GM18868 (cell line): Measurements from ENCODE around the gene PHF14.
A peak's percentile ranks its signal among the peaks of the same experiment; 100 is the strongest.

Experiments
- ATAC-seq: cut with Tn5 transposase; IDR thresholded peaks from one replicate; pipeline ENCODE4 v1.9.1; 2021; ENCODE audit warnings: mild to moderate bottlenecking, moderate library complexity; ENCODE audit not compliant: unreplicated experiment

PHF14 gene

DNA sequence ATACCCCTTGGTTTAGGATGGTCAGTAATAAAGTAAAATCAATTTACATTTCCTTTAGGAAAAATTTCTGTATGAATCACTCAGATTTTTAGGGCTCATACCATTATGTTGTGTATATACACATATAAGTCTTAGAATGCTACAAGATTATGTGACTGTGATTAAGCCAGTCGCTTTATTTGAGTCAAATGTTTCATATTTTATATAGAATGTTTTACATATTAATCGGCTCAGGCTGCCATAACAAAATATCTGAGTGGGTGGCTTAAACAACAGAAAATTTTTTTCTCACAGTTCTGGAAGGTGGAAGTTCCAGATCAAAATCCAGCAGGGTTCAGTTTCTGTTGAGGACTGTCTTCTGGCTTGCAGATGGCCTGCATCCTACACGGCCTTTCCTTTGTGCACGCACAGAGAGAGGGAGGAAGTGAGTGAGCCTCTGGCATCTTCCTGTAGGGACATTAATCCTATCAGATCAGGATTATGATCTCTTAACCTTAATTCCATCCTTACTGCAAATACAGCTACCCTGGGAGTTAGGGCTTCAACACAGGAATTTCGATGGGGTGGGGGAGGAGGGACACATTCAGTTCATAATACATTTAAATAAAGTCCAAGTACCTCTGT is 198.0 kb downstream of the PHF14 start:
- ATAC-seq, result no peak

GRCh38 chr7:11172835-11173234 is 199.2 kb downstream of the PHF14 start:
- ATAC-seq, result no peak

DNA sequence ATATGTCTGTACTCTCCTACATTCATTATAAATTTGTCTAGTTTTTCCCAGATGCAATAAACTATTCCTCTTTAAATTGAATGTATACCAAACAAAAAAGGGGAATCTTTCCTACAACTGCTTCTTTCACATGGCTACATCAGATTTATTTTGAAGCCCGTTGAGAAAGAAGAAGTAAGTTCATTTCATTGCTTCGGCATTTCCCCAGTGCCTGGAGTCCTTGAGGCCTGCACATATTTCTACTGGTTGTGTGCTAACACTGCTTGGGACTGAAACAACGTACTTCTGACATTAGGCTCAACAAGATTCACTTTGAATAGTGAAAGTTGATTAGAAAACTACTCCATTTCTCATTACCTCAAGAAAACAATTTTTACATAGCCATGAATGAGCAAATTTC is 201.7 kb downstream of the PHF14 start:
- peak; percentile 44 for ATAC-seq

DNA sequence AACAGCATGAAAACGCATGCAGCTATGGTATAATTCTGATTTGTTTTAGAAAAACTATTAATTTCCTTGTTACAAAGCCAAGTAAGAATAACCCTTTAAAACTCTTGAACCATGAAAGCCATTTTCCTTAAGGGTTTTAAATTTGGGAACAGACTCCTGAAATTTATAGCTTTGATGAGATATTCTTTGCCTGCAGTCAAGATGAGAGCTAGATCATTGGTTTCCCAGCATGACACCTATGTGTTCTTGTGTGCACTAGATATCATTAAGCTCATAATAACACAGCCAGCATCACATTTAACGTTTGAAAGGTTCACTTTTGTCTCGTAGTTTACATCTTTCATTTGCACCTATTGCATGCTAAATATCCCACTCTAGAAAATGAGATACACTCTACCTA is 202.2 kb downstream of the PHF14 start:
- no peak for ATAC-seq

GRCh38 chr7:11176985-11177555 is 203.4 kb downstream of the PHF14 start:
- ATAC-seq, result no peak

DNA sequence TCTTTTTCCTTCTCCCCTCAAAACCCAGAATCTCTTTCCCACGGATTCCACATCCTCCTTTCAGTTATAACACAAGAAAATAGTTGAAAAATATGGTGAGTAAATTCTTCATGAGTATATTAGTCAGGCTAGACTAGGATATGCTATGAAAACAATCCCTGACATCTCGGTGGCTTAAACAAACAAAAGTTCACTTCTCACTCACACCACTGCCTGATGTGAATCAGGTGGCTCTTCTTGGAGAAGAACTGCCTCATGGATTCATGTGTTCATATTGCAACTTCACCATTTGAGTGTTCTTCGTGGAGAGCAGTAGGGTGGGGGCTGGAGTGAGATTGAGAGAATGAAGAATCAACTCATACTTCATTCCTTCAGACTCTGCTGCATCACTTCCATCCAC is 204.1 kb downstream of the PHF14 start:
- ATAC-seq, result no peak

DNA sequence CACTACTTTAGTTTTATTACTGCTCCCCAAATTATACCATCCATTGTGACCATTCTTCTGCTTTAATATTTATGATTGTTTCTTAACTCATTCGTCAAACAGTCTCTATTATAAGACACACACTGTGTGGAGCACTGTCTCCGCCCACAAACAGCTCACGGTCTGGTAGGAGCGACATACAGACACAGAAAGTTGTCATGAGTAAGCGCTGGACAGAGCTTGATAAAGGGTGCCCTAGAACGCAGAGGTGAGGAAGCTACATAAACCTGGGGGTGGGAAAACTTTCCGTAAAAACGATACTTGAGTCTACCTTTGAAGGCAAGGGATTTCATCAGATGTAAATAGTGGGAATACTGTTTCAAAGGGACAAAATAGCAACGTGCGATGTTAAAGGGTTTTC is 207.9 kb downstream of the PHF14 start:
- ATAC-seq, result no peak

- ATAC-seq, result no peak
These were observed 209.1 kb downstream of the PHF14 start for GRCh38 chr7:11182736-11183135.

DNA sequence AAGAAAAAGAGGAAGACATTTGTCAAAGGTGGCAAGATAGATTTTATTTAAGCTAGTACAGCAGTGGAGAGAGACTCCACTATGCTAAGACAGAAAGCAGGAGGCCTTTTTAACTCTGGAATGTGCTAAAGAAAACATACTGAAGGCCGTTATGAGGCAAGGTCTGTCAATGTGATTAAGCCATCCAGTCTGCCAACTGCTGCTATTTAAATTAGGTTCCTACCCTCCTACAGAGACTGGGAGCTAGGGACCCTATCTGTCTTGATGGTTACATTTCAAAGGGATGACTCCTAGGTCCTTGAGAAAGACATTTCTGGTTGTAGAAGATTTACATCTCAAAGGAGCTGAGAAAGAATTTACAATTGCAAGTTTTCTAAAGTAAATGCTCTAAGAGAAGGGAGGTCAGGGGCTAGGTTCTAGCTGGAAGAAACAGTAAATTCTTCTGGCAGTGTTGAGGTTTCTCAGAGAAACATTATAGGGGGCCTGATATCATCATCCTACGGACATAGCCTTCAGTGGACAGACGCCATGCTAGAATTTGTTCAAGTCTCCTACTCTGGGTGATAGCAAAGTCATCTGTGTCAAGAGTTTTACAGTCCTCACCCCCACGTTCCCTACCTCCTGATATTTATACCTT is 211.6 kb downstream of the PHF14 start:
- no peak for ATAC-seq

- ATAC-seq, result no peak
These were observed 215.0 kb downstream of the PHF14 start for GRCh38 chr7:11188529-11189310.

DNA sequence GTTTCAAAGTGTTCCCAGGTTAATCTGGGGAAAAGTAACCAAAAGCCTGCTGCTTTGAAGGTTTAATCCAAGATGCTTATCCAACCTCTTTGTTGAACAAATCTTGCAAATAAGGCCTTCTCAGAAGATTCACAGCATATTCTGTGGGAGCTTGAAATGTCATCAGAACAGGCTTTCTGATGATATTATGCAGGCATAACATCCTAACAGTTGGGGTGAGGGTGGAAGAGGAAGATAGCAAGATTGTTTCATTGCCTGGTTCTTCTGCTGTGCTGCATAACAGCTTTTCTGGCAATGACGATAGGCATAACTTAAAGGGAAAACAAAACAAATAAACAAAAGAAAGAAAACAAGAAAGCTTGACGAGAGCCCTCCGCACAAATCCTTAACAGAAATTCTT is 217.4 kb downstream of the PHF14 start:
- no peak for ATAC-seq

GRCh38 chr7:11191574-11192220 is 218.0 kb downstream of the PHF14 start:
- ATAC-seq, result no peak

DNA sequence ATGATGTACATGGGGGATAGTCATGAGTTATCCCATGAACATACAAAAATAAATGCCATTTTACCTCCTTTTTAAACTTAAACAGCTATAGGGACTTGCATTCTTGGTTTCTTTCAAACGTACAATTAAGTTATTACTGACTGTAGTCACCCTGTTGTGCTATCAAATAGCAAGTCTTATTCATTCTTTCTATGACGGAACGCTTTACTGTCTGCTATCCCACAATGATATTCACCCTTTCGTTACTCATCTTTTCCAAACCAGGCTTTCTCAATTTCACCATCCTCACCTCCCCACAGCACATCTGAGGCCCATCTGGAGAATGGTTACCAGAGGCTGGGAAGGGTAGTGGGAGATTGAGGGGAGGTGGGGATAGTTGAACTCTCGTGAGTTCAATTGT is 218.8 kb downstream of the PHF14 start:
- no peak for ATAC-seq

- no peak for ATAC-seq
These were observed 219.6 kb downstream of the PHF14 start for GRCh38 chr7:11193131-11193867.

DNA sequence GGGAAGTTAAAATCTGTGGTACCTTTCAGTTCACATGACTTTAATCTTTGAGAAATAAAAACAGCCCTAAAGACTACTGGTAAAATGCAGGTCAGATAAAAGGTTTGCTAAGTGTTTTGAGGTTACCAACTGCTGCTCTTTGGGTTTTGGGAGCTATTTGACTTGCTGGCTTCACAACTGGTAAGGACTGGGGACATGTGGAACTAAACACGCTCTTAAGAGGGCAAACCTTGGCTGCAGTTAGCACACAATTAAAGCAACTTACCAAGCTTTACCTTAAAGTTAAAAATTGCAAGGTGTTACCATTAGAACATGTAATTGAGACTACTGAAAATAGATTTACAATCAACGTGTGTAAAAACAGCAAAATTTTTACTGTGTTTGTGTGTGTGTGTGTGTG is 220.2 kb downstream of the PHF14 start:
- no peak for ATAC-seq

DNA sequence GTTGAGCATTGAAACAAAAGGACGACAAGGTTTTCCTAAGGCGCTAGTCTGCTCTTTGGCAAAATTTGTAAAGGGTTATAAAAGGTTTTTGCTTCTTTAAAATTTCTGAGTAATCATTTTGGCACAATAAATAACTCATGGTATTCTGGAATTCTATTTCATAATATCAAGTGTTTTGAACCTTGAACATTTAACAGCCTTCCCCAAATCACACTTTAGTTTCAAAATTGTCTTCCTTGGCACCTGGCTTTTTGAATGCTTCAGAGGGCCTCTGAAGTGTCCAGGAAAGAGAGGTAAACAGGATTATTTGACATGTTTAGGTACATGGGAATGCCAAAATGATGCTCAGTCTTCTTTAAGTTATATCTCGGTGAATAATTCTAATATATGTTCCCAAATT is 220.8 kb downstream of the PHF14 start:
- no peak for ATAC-seq

GRCh38 chr7:11195502-11195901 is 221.8 kb downstream of the PHF14 start:
- ATAC-seq, result no peak

DNA sequence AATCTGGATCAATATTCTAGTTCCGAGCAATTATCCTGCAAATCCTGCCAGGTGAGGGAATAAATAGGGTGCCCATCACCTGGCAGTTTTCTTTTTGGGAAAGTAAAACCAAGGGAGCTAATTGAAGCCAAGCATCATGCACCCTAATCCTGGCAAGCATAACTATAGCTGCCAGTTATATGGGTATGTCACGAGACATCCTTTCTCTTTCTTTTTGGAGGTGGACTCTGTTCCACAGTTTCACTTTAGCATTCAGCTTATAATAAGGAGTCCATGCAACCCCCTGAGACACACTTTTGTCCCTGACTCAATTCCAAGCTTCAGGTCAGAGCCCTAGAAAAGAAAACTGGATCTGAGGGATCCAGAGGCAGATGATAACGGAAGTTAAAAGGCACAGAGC is 222.5 kb downstream of the PHF14 start:
- no peak for ATAC-seq

DNA sequence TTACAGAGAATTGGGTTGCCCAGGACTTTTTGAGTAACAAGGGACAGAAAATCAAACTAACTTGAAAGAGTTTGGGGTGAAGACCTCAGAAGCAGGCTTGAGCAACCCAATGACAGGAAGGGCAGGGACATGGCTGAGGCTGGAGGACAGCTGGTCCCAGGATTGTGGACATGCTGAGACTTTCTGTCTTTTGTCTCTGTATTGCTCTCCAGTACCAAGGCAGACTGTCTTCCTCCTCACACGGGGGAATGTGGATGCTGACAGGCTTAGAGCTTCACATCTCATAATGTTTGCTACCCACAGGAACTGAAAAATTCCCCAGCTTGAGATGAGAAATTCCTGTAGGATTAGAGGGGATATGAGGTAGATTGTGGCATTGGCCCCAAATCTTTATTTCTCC is 229.6 kb downstream of the PHF14 start:
- ATAC-seq, result no peak

GRCh38 chr7:11203683-11204082 is 230.0 kb downstream of the PHF14 start:
- no peak for ATAC-seq
